HepG2 (cell line): ENCODE data around the gene GCLC. TPM values are rescaled to one million over a fixed set of nuclear protein-coding genes. Genes with fewer than 3 reads are reported as not detected.

ENCODE experiments used
- ATRX ChIP-seq: sonication (generic); formaldehyde crosslinking; IDR thresholded peaks from 2 replicates; pipeline ENCODE4 v1.4.0; 2020; ENCODE audit warnings: missing genetic modification reagents, borderline replicate concordance
- CBFB ChIP-seq: sonication (generic); formaldehyde crosslinking; IDR thresholded peaks from 2 replicates; pipeline ENCODE4 v1.4.0; 2020; ENCODE audit warnings: missing genetic modification reagents
- HES4 ChIP-seq: sonication (generic); formaldehyde crosslinking; IDR thresholded peaks from 2 replicates; pipeline ENCODE4 v1.9.0; 2021; ENCODE audit warnings: mild to moderate bottlenecking, missing genetic modification reagents, borderline replicate concordance
- LCORL ChIP-seq, 2 experiments: fragments of 450-650 bp in 1 of 2; sonication (generic) in 1 of 2; formaldehyde crosslinking in 1 of 2; IDR thresholded peaks; 2 replicates each; pipeline versions ENCODE4 v1.5.0 to v1.6.1; 2017 to 2020; ENCODE audit warnings: antibody characterized with exemption in 1 of 2, missing genetic modification reagents in 1 of 2
- MLX ChIP-seq: IDR thresholded peaks from 2 replicates; pipeline ENCODE4 v1.6.1; 2016
- MTF2 ChIP-seq: sonication (generic); formaldehyde crosslinking; IDR thresholded peaks from 2 replicates; pipeline ENCODE4 v1.5.0; 2020; ENCODE audit warnings: missing genetic modification reagents, borderline replicate concordance
- NFKBIZ ChIP-seq: IDR thresholded peaks from 2 replicates; pipeline ENCODE4 v1.6.1; 2018; ENCODE audit warnings: missing genetic modification reagents, missing compliant biosample characterization
- PCBP1 ChIP-seq: fragments of 200-400 bp; formaldehyde crosslinking; IDR thresholded peaks from 2 replicates; pipeline ENCODE4 v1.6.1; 2017; ENCODE audit warnings: mild to moderate bottlenecking, low read depth, low read length, borderline replicate concordance
- SP2 ChIP-seq: sonication (generic); formaldehyde crosslinking; IDR thresholded peaks from 2 replicates; pipeline ENCODE4 v1.5.1; 2020; ENCODE audit warnings: mild to moderate bottlenecking, missing genetic modification reagents
- TFDP1 ChIP-seq: IDR thresholded peaks from 2 replicates; pipeline ENCODE4 v1.6.1; 2016; ENCODE audit warnings: missing compliant biosample characterization, missing genetic modification reagents, borderline replicate concordance
- TOPORS ChIP-seq: sonication (generic); formaldehyde crosslinking; IDR thresholded peaks from 2 replicates; pipeline ENCODE4 v1.8.0; 2023; ENCODE audit warnings: mild to moderate bottlenecking, missing genetic modification reagents
- TP53 ChIP-seq: sonication (generic); formaldehyde crosslinking; conservative IDR thresholded peaks from 2 replicates; pipeline ENCODE4 v1.4.0; 2020; ENCODE audit warnings: missing genetic modification reagents
- ZBTB3 ChIP-seq: sonication (generic); formaldehyde crosslinking; IDR thresholded peaks from 2 replicates; pipeline ENCODE4 v1.4.0; 2020; ENCODE audit warnings: low read depth, mild to moderate bottlenecking, moderate library complexity, missing genetic modification reagents, borderline replicate concordance
- ZBTB34 ChIP-seq: sonication (generic); formaldehyde crosslinking; IDR thresholded peaks from 2 replicates; pipeline ENCODE4 v1.8.0; 2022; ENCODE audit warnings: mild to moderate bottlenecking, missing genetic modification reagents
- ZBTB40 ChIP-seq, 2 experiments: fragments of 450-650 bp in 1 of 2; sonication (generic) in 1 of 2; formaldehyde crosslinking in 1 of 2; IDR thresholded peaks; 2 replicates each; pipeline versions ENCODE4 v1.6.1 to v1.8.0; 2016 to 2022; ENCODE audit warnings: antibody characterized with exemption in 1 of 2, mild to moderate bottlenecking in 1 of 2, missing genetic modification reagents in 1 of 2
- ZNF207 ChIP-seq: fragments of 450-650 bp; IDR thresholded peaks from 2 replicates; pipeline ENCODE4 v1.6.1; 2016; ENCODE audit warnings: antibody characterized with exemption, borderline replicate concordance
- polyA plus RNA-seq, 8 experiments: library from polyadenylated mRNA; depleted of rRNA in 3 of 8; stranded (reverse) in 7 of 8; unstranded in 1 of 8; fragments of >200 nt; fragmentation: Illumina TruSeq in 4 of 8; extraction: Trizol in 4 of 8; gene quantifications; 2 replicates each; pipeline versions ENCODE4 v1.2.1 to v1.2.3, GENCODE V29; 2011 to 2016; ENCODE audit warnings: low read depth in 4 of 8, missing spikeins in 1 of 8, mixed read lengths in 1 of 8; ENCODE audit not compliant: insufficient read depth in 1 of 8
- total RNA-seq, 5 experiments: library from RNA; depleted of rRNA; stranded (reverse); fragments of >200 nt; fragmentation: Illumina TruSeq; extraction: Trizol; gene quantifications; 2 replicates each; pipeline ENCODE4 v1.2.3, GENCODE V29; 2016; ENCODE audit warnings: low read depth in 1 of 5

Gene GCLC
- total and polyA plus RNA-seq, 2 of the 13 experiments (the other 11 are each of a cell fraction or from before 2014, with no cell fraction given): 35.3 to 84.6 TPM

GRCh38 chr6:53547811-53548496 lies 3.1 kb upstream of the GCLC start (continued):
- TF ChIP-seq ATRX (CRISPR knock-in tag) (no peak), TOPORS (peak; percentile 97; the same call in 1 of the 2 replicates), SP2 (CRISPR knock-in tag) (peak; percentile 73), MTF2 (CRISPR knock-in tag) (no peak), PCBP1 (0 out of 2 replicates have a peak, but pooled peaks have one; percentile 56), CBFB (CRISPR knock-in tag) (peak; percentile 94; the same call in 1 of the 2 replicates), ZBTB34 (CRISPR knock-in tag) (peak; percentile 89; the same call in 1 of the 2 replicates), ZBTB3 (peak; percentile 57; the same call in 1 of the 2 replicates), NFKBIZ (CRISPR knock-in tag) (peak; percentile 81), MLX (CRISPR knock-in tag) (peak; percentile 97), ZBTB40 (IDR thresholded peaks at IDR 0.05) (no peak), ZBTB40 (CRISPR knock-in tag; IDR thresholded peaks at IDR 0.05) (peak; percentile 91; the same call in 1 of the 2 replicates), TP53 (CRISPR knock-in tag) (peak; percentile 86; the same call in 1 of the 2 replicates), TFDP1 (CRISPR knock-in tag) (peak; percentile 94), ZNF207 (no peak), HES4 (CRISPR knock-in tag) (peak; percentile 94), LCORL (IDR thresholded peaks at IDR 0.05) (no peak), LCORL (CRISPR knock-in tag; IDR thresholded peaks at IDR 0.05) (peak; percentile 81)
